ENCODE data around the gene BAZ1B.

The BAZ1B gene

GRCh38 chr7:73570521-73570920, 48.4 kb upstream of the BAZ1B start (continued):
- TF ChIP-seq ZNF449 (tag by site-specific recombination; IDR thresholded peaks at IDR 0.05) (no peak), ZBTB20 (tag by site-specific recombination; IDR thresholded peaks at IDR 0.05) (no peak), ZNF623 (tag by site-specific recombination; IDR thresholded peaks at IDR 0.05) (no peak), IKZF3 (tag by site-specific recombination; IDR thresholded peaks at IDR 0.05) (no peak), ZNF157 (tag by site-specific recombination; IDR thresholded peaks at IDR 0.05) (no peak), ZSCAN18 (tag by site-specific recombination; IDR thresholded peaks at IDR 0.05) (no peak), GLI2 (tag by site-specific recombination; IDR thresholded peaks at IDR 0.05; ENCODE audit: borderline replicate concordance, low read depth) (no peak), ZNF791 (tag by site-specific recombination; IDR thresholded peaks at IDR 0.05) (no peak), ZFP37 (tag by site-specific recombination; IDR thresholded peaks at IDR 0.05) (no peak), ZNF558 (tag by site-specific recombination; IDR thresholded peaks at IDR 0.05) (no peak), ZNF692 (tag by site-specific recombination; IDR thresholded peaks at IDR 0.05) (no peak)

- Histone ChIP-seq H3K4me1 (ENCODE audit: control insufficient read depth, insufficient read depth, low read length) (no peaks in the 10 kb centered on the region), H3K4me3 (ENCODE audit: low read depth, low read length) (no peak overlapping the region), H3K27ac (ENCODE audit: extremely low read depth, low read depth, low read length) (no peak overlapping the region), H3K9me3 (ENCODE audit: control insufficient read depth, insufficient read depth, low read depth, low read length) (no peaks in the 10 kb centered on the region), H3K36me3 (ENCODE audit: control insufficient read depth in 2 of 2, insufficient read depth in 1 of 2, low read length in 2 of 2) (peaks cover 9 to 49% of the 10 kb centered on the region in 2 experiments)
- ChIA-PET CTCF (interaction anchor here (0.7 kb wide), 1 partner anchor 18 kb away, joined by 3 read pairs; no protein-coding TSS in a partner anchor), POLR2A (interaction anchor here (0.9 kb wide), 1 partner anchor 9 kb away, joined by 4 read pairs; the partner anchor contains the start of gene TBL2)
- TF ChIP-seq ZBTB6 (tag by site-specific recombination; IDR thresholded peaks at IDR 0.05) (no peak), ZNF610 (tag by site-specific recombination; IDR thresholded peaks at IDR 0.05; ENCODE audit: borderline replicate concordance) (no peak), ZNF433 (tag by site-specific recombination; IDR thresholded peaks at IDR 0.05; ENCODE audit: low read depth) (no peak), PRDM10 (tag by site-specific recombination; IDR thresholded peaks at IDR 0.05) (peak; percentile 61)
Observed at GRCh38 chr7:73569042-73569608, 47.0 kb upstream of the BAZ1B start.

Measured in HEK293 (cell line).